GM21619 (cell line): ENCODE data around the gene ASMTL.
"Not testable (repeated sequence)": the region's sequence is repeated elsewhere in the genome, so short reads cannot be mapped to it uniquely, and the experiment has no call there.

Source experiments
- ATAC-seq: cut with Tn5 transposase; IDR thresholded peaks from one replicate; pipeline ENCODE4 v1.9.1; 2021; ENCODE audit not compliant: unreplicated experiment

ASMTL gene

GRCh38 chrX:1411326-1411725, 41.4 kb downstream of the ASMTL start:
- no peak for ATAC-seq

GRCh38 chrX:1407035-1407434, 45.7 kb downstream of the ASMTL start:
- no peak for ATAC-seq

- ATAC-seq, result not testable (repeated sequence)
These were observed 46.9 kb downstream of the ASMTL start for GRCh38 chrX:1405769-1406168.

- not testable (repeated sequence) for ATAC-seq
These were observed 48.8 kb downstream of the ASMTL start for GRCh38 chrX:1403867-1404266.

- no peak for ATAC-seq
These were observed 49.5 kb downstream of the ASMTL start for GRCh38 chrX:1403228-1403627.

- ATAC-seq, result no peak
These were observed 50.9 kb downstream of the ASMTL start for GRCh38 chrX:1401611-1402430.

- ATAC-seq, result no peak
These were observed 51.8 kb downstream of the ASMTL start for GRCh38 chrX:1400742-1401471.

GRCh38 chrX:1400049-1400448, 52.7 kb downstream of the ASMTL start:
- ATAC-seq, result no peak

- no peak for ATAC-seq
These were observed 54.0 kb downstream of the ASMTL start for GRCh38 chrX:1398431-1399340.

- no peak for ATAC-seq
These were observed 55.1 kb downstream of the ASMTL start for GRCh38 chrX:1397441-1398270.

GRCh38 chrX:1397001-1397400, 55.7 kb downstream of the ASMTL start:
- ATAC-seq, result no peak

- ATAC-seq, result no peak
These were observed 57.0 kb downstream of the ASMTL start for GRCh38 chrX:1395646-1396216.

GRCh38 chrX:1394731-1395501, 57.8 kb downstream of the ASMTL start:
- ATAC-seq, result no peak

GRCh38 chrX:1393871-1394615, 58.7 kb downstream of the ASMTL start:
- no peak for ATAC-seq

GRCh38 chrX:1392376-1393068, 60.2 kb downstream of the ASMTL start:
- peak; percentile 22 for ATAC-seq

GRCh38 chrX:1391707-1392375, 60.9 kb downstream of the ASMTL start, which contains the start of gene SLC25A6:
Gene SLC25A6 (minus strand): TSS chrX:1392113. CDS start chrX:1392009, 104 bp downstream.
- peak; percentile 95 for ATAC-seq

GRCh38 chrX:1391370-1391706, 61.4 kb downstream of the ASMTL start:
- ATAC-seq, result peak; percentile 34
